SK-N-SH (cell line): Measurements from ENCODE around the gene CDK3.

ENCODE experiments used
- EP300 ChIP-seq, 2 experiments: IDR thresholded peaks; 2 replicates each; pipeline versions ENCODE4 v1.4.0 to v1.6.1; 2012; ENCODE audit warnings: borderline replicate concordance in 1 of 2, low read depth in 1 of 2, low read length in 1 of 2
- NRF1 ChIP-seq: IDR thresholded peaks from 2 replicates; pipeline ENCODE4 v1.6.1; 2012; ENCODE audit warnings: low read depth, mild to moderate bottlenecking, low read length
- RFX5 ChIP-seq: IDR thresholded peaks from 2 replicates; pipeline ENCODE4 v1.6.1; 2012; ENCODE audit warnings: mild to moderate bottlenecking, improper control_type of control experiment, low read length
- TAF1 ChIP-seq: IDR thresholded peaks from 2 replicates; pipeline ENCODE4 v1.6.1; 2012; ENCODE audit warnings: low read depth, mild to moderate bottlenecking, low read length, moderate library complexity, borderline replicate concordance
- TF ChIP-seq, protein P1 (sequence below): IDR thresholded peaks from 2 replicates; pipeline ENCODE4 v1.4.0; 2012; ENCODE audit warnings: low read depth, borderline replicate concordance
- TF ChIP-seq, protein P2 (sequence below): fragments of 200-600 bp; sonication (generic); IDR thresholded peaks from 2 replicates; pipeline ENCODE4 v1.6.1; 2017; ENCODE audit warnings: antibody characterized with exemption, mild to moderate bottlenecking, moderate library complexity
- TF ChIP-seq, protein P3 (sequence below): IDR thresholded peaks from 2 replicates; pipeline ENCODE4; 2012

DNA sequence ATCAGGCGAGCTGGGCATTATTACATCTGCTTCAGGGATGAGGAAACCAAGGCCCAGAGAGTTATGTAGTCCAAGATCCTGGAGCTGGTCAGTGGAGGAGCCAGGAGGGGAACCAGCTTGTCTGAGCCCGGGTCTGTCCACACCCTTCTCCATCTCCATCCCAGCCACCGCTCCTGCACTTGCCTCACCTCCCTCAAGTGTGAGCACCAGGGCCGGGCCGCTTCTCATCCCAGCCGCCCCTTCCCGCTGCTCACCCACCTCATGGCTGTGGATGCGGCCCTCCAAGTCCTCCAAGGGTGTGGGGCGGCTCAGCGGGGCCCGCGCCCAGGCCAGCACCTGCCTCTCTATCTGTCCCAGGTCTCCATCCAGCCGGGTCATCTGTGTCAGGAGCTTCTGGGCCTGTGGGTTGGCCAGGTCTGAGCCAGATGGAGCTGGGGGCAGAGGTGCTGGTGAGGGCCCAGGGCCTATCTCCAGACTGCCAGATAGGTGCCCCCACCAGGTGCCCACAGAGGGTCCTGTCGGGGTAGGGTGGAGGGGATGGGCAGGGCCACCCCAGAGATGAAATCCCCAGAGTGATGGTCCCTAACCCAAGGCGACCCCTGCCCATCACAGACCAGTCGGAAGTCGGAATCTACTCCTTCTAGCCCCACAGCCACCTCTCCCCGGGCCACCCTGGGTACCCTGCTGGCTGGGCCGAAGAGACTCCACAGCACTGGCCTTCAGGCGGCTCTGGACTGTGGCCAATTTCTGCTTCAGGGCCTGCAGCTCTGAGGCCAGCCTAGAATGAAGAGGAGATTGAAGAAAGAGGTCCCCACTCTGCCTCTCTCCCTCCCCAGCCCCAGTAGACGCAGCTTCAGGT lies 17.1 kb downstream of the CDK3 start:
- TF ChIP-seq NRF1 (no peak), EP300 (IDR thresholded peaks at IDR 0.05; ENCODE audit: borderline replicate concordance in 1 of 2, low read depth in 1 of 2, low read length in 1 of 2) (no peak), TAF1 (no peak), RFX5 (no peak)
- TF ChIP-seq, protein P1, sequence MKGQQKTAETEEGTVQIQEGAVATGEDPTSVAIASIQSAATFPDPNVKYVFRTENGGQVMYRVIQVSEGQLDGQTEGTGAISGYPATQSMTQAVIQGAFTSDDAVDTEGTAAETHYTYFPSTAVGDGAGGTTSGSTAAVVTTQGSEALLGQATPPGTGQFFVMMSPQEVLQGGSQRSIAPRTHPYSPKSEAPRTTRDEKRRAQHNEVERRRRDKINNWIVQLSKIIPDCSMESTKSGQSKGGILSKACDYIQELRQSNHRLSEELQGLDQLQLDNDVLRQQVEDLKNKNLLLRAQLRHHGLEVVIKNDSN = no peak
- TF ChIP-seq, protein P2, sequence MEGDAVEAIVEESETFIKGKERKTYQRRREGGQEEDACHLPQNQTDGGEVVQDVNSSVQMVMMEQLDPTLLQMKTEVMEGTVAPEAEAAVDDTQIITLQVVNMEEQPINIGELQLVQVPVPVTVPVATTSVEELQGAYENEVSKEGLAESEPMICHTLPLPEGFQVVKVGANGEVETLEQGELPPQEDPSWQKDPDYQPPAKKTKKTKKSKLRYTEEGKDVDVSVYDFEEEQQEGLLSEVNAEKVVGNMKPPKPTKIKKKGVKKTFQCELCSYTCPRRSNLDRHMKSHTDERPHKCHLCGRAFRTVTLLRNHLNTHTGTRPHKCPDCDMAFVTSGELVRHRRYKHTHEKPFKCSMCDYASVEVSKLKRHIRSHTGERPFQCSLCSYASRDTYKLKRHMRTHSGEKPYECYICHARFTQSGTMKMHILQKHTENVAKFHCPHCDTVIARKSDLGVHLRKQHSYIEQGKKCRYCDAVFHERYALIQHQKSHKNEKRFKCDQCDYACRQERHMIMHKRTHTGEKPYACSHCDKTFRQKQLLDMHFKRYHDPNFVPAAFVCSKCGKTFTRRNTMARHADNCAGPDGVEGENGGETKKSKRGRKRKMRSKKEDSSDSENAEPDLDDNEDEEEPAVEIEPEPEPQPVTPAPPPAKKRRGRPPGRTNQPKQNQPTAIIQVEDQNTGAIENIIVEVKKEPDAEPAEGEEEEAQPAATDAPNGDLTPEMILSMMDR = no peak
- TF ChIP-seq, protein P3, sequence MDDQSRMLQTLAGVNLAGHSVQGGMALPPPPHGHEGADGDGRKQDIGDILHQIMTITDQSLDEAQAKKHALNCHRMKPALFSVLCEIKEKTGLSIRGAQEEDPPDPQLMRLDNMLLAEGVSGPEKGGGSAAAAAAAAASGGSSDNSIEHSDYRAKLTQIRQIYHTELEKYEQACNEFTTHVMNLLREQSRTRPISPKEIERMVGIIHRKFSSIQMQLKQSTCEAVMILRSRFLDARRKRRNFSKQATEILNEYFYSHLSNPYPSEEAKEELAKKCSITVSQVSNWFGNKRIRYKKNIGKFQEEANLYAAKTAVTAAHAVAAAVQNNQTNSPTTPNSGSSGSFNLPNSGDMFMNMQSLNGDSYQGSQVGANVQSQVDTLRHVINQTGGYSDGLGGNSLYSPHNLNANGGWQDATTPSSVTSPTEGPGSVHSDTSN = no peak
